ENCODE data around the gene TAS1R1.

GRCh38 chr1:6596351-6596750 lies 41.2 kb downstream of the TAS1R1 start:
- TF ChIP-seq, protein P1, sequence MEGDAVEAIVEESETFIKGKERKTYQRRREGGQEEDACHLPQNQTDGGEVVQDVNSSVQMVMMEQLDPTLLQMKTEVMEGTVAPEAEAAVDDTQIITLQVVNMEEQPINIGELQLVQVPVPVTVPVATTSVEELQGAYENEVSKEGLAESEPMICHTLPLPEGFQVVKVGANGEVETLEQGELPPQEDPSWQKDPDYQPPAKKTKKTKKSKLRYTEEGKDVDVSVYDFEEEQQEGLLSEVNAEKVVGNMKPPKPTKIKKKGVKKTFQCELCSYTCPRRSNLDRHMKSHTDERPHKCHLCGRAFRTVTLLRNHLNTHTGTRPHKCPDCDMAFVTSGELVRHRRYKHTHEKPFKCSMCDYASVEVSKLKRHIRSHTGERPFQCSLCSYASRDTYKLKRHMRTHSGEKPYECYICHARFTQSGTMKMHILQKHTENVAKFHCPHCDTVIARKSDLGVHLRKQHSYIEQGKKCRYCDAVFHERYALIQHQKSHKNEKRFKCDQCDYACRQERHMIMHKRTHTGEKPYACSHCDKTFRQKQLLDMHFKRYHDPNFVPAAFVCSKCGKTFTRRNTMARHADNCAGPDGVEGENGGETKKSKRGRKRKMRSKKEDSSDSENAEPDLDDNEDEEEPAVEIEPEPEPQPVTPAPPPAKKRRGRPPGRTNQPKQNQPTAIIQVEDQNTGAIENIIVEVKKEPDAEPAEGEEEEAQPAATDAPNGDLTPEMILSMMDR (IDR thresholded peaks at IDR 0.05; ENCODE audit: low read depth, low read length, poor library complexity, severe bottlenecking): no peak
- TF ChIP-seq EZH2phosphoT487 (IDR thresholded peaks at IDR 0.05; ENCODE audit: borderline replicate concordance, low read length): no peak
